Osteoblast (primary cell): ENCODE measurements around the gene PRKAG2. TPM values are rescaled to one million over a fixed set of nuclear protein-coding genes. Genes with fewer than 3 reads are reported as not detected.

Experiments
- DNase-seq: peaks from one replicate; pipeline ENCODE4 v3.0.0; 2011; ENCODE audit warnings: low spot score, mixed read lengths; ENCODE audit not compliant: insufficient read length; ENCODE audit errors: missing footprints
- H2AFZ ChIP-seq: 2 replicates; pipeline ENCODE4 v1.6.0; 2011; ENCODE audit warnings: mild to moderate bottlenecking, low read length
- H3K27ac ChIP-seq: 2 replicates; pipeline ENCODE4 v1.5.1; 2011; ENCODE audit warnings: mild to moderate bottlenecking, low read depth, low read length, moderate library complexity
- H3K27me3 ChIP-seq: 2 replicates; pipeline ENCODE4 v1.6.0; 2012; ENCODE audit warnings: mild to moderate bottlenecking, control low read depth, inconsistent platforms, low read length, moderate library complexity; ENCODE audit not compliant: insufficient read depth
- H3K36me3 ChIP-seq: 2 replicates; pipeline ENCODE4 v1.5.1; 2011; ENCODE audit warnings: mild to moderate bottlenecking, low read length, control low read depth, moderate library complexity; ENCODE audit not compliant: insufficient read depth
- H3K4me1 ChIP-seq: 2 replicates; pipeline ENCODE4 v1.5.1; 2011; ENCODE audit warnings: mild to moderate bottlenecking, low read length, control low read depth, moderate library complexity; ENCODE audit not compliant: insufficient read depth
- H3K4me2 ChIP-seq: 2 replicates; pipeline ENCODE4 v1.6.0; 2011; ENCODE audit warnings: mild to moderate bottlenecking, low read length; ENCODE audit not compliant: insufficient read depth
- H3K4me3 ChIP-seq: fragments of 200-600 bp; sonication (generic); 3 replicates; pipeline ENCODE4 v1.5.1; 2012; ENCODE audit warnings: mild to moderate bottlenecking, low read length, inconsistent platforms; ENCODE audit not compliant: insufficient read depth
- H3K79me2 ChIP-seq: 2 replicates; pipeline ENCODE4 v1.6.0; 2012; ENCODE audit warnings: mild to moderate bottlenecking, low read length, control low read depth, inconsistent platforms; ENCODE audit not compliant: insufficient read depth
- H3K9me3 ChIP-seq: 2 replicates; pipeline ENCODE4 v1.5.1; 2011; ENCODE audit warnings: low read depth, low read length, control low read depth
- H4K20me1 ChIP-seq: 2 replicates; pipeline ENCODE4 v1.6.0; 2012; ENCODE audit warnings: mild to moderate bottlenecking, low read length, control low read depth; ENCODE audit not compliant: insufficient read depth
- total RNA-seq: library from RNA; depleted of rRNA; stranded (reverse); fragments of >200 nt; gene quantifications from 2 replicates; pipeline ENCODE4 v1.2.3, GENCODE V29; 2012
- TF ChIP-seq, protein P1 (sequence below): IDR thresholded peaks from 2 replicates; pipeline ENCODE4 v1.5.1; 2011; ENCODE audit warnings: mild to moderate bottlenecking, low read depth, low read length, moderate library complexity; ENCODE audit errors: extremely low read depth

PRKAG2 gene
- total RNA-seq, 1 donor, result 20.6 TPM

DNA sequence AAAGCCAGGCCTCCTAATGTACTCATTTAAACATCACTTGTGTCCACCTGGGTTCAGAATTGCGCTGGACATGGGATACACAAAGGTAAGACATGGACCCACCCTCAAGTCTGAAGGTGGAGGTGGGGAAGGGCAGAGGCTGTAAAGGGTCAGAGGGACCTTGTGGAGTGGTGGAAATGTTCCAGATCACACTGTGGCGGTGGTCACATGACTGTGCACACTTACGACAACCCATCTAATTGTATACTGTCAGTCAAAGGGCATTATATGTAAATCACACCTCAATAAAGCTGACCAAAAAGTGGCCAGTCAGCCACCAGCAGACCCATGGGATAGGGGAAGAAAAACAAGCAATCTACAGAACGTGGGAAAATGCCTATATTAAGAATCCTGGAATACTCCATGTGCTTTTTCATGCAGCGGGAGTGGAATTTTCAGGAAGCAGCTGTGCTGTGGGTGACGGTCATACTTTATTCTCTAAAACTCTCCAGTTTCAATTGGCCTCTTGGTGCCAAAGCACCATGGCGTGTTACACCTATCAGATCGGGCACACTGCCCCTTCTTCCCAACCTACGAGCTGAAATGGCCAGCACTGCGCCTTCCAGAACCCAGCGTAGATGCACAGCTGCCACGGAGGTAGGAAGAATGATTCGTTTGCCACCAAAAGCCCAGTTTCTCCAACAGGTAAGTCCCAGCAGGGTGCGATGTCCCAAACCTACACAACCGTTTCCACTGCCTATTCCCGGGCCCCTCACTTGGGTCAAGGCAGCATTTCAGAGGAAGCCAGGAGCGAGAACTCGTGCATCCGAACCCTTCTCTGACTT, 69.8 kb downstream of the PRKAG2 start:
- Histone ChIP-seq H3K27ac (no peak overlapping the region), H3K4me1 (peaks cover 3% of the 10 kb centered on the region), H3K4me3 (no peak overlapping the region), H2AFZ (no peak overlapping the region), H4K20me1 (no peaks in the 10 kb centered on the region), H3K36me3 (no peaks in the 10 kb centered on the region), H3K79me2 (no peaks in the 10 kb centered on the region), H3K4me2 (no peak overlapping the region), H3K27me3 (peaks cover 30% of the 10 kb centered on the region), H3K9me3 (no peaks in the 10 kb centered on the region)
- DNase-seq, result no peak
- TF ChIP-seq, protein P1, sequence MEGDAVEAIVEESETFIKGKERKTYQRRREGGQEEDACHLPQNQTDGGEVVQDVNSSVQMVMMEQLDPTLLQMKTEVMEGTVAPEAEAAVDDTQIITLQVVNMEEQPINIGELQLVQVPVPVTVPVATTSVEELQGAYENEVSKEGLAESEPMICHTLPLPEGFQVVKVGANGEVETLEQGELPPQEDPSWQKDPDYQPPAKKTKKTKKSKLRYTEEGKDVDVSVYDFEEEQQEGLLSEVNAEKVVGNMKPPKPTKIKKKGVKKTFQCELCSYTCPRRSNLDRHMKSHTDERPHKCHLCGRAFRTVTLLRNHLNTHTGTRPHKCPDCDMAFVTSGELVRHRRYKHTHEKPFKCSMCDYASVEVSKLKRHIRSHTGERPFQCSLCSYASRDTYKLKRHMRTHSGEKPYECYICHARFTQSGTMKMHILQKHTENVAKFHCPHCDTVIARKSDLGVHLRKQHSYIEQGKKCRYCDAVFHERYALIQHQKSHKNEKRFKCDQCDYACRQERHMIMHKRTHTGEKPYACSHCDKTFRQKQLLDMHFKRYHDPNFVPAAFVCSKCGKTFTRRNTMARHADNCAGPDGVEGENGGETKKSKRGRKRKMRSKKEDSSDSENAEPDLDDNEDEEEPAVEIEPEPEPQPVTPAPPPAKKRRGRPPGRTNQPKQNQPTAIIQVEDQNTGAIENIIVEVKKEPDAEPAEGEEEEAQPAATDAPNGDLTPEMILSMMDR, result no peak

DNA sequence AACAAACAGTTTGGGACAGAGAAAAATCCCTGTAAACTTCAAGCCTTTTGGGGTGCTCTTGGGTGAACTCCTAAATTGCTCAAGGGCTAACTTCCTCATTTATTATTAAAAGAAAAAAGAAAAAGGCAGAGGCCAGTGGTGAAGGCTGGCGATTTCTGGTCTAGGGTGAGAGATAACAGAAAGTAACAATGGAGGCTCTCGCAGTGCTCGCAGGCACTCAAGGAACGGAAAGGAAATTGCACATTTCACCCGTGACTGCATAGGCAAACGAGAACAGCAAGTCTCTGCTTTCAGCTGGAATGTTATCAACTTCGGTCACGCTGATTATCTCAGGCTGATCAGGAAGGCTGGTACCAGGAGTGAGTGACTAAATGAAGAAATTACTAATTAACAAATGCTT, 70.7 kb downstream of the PRKAG2 start:
- no peak for DNase-seq
- no peak overlapping the region for H3K4me2 ChIP-seq
- H2AFZ ChIP-seq, result no peak overlapping the region
- H3K36me3 ChIP-seq, result no peaks in the 10 kb centered on the region
- TF ChIP-seq, protein P1, result no peak
- peaks cover 39% of the 10 kb centered on the region for H3K27me3 ChIP-seq
- H3K27ac ChIP-seq, result no peak overlapping the region
- H3K9me3 ChIP-seq, result no peaks in the 10 kb centered on the region
- H3K79me2 ChIP-seq, result no peaks in the 10 kb centered on the region
- H4K20me1 ChIP-seq, result no peaks in the 10 kb centered on the region
- H3K4me1 ChIP-seq, result peaks cover 3% of the 10 kb centered on the region
- H3K4me3 ChIP-seq, result no peak overlapping the region

DNA sequence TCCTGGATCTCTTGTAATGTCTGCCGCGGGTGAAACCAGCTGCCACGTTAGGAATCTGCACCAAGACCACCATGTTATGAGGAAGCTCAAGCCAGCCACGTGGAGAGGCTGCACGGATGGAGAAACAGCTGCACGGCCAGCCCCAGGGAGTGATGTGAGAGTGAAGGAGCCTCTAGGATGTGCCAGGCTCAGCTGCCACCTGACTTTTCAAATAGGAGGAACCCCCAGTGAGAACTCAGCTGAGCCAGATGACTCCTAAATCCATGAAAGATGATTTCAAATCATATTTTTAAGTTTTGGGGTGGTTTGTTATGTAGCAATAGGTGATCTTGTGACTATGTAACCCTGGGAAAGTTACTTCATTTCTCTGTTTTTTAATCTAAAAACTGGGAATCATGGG, 71.7 kb downstream of the PRKAG2 start:
- Histone ChIP-seq H3K4me1 (peaks cover 3% of the 10 kb centered on the region), H3K9me3 (no peaks in the 10 kb centered on the region), H3K36me3 (no peaks in the 10 kb centered on the region), H3K27ac (no peak overlapping the region), H3K27me3 (peaks cover 39% of the 10 kb centered on the region), H2AFZ (no peak overlapping the region), H3K79me2 (no peaks in the 10 kb centered on the region), H4K20me1 (no peaks in the 10 kb centered on the region), H3K4me3 (no peak overlapping the region), H3K4me2 (no peak overlapping the region)
- DNase-seq, result no peak
- TF ChIP-seq, protein P1, result no peak

DNA sequence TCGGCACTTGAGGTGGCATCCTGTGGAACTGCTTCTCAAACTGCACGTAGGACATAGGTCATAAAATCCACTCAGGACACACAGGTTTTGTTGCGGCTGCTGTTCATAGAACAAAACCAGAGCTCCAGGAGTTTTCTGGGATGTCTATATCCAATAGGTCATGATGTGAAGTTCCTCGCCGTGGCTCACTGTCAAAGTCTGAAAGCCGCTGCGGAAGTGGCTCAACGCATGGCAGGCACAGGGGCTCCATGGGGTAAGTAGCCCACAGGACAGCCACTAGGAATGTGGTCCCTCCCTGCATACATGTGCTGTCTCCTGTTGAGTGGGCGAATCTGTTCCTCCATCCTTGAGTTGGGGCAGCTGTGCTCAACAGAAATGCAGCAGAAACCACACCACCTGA, 72.2 kb downstream of the PRKAG2 start:
- Histone ChIP-seq H2AFZ (no peak overlapping the region), H3K4me3 (no peak overlapping the region)
- TF ChIP-seq, protein P1, result no peak

More for the DNA sequence above, 72.2 kb downstream of the PRKAG2 start:
- Histone ChIP-seq H3K27me3 (peaks cover 39% of the 10 kb centered on the region), H3K79me2 (no peaks in the 10 kb centered on the region), H3K27ac (no peak overlapping the region), H3K9me3 (no peaks in the 10 kb centered on the region), H3K4me1 (peaks cover 3% of the 10 kb centered on the region), H3K36me3 (no peaks in the 10 kb centered on the region), H4K20me1 (no peaks in the 10 kb centered on the region), H3K4me2 (no peak overlapping the region)
- DNase-seq, result no peak
